Measurements from ENCODE around the gene SPACA6. TPM values are rescaled to one million over a fixed set of nuclear protein-coding genes. Genes with fewer than 3 reads are reported as not detected.

Gene SPACA6
- total and polyA plus RNA-seq, 2 experiments from 2014 or later = 7.7 to 8.0 TPM

DNA sequence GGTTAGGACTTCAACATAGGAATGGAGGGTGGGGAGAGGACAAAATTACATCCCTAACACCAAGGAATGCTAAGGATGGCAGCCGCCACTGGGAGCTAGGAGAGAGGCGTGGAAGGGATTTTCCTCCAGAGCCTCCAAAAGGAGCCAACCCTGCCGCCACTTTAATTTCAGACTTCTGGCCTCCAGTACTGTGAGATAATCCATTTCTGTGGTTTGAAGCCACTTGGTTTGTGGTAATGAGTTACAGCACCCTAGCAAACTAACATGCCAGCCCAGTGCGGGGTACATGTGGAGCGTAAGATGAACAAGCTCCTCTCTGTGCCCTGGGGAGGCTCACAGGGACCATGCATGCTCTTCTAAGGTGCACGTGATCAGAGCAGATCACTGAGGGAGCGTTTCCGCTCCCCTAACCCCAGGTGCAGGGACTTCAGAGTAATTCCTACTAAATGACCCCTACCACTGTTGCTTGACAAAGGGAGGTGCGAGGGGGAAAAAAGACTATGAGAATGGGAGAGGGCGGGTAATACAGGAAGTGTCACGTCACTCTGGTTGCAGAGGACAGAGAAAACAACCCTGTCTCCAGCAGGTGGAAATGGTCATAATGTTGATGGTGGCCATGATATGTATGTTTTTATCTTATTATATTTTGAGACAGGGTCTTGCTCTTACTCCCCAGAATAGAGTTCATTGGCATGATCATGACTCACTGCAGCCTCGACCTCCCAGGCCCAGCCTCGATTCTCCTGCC is 46.5 kb downstream of the SPACA6 start:
- no peak overlapping the region for H3K9ac ChIP-seq
- H3K4me1 ChIP-seq (ENCODE audit: insufficient read depth) = no peaks in the 10 kb centered on the region
- peak; percentile 16 for DNase-seq
- in situ Hi-C loops (cut with MboI) = no loop called here
- H2AFZ ChIP-seq = no peak overlapping the region
- H4K20me1 ChIP-seq (ENCODE audit: insufficient read depth) = no peaks in the 10 kb centered on the region
- no peaks in the 10 kb centered on the region for H3K79me2 ChIP-seq (ENCODE audit: insufficient read depth)
- no peak overlapping the region for H3K4me3 ChIP-seq
- no peaks in the 10 kb centered on the region for H3K9me2 ChIP-seq (ENCODE audit: insufficient read depth)
- H3K9me3 ChIP-seq (ENCODE audit: low read depth) = no peaks in the 10 kb centered on the region
- H3K27me3 ChIP-seq (replicated peaks; ENCODE audit: insufficient read depth) = peaks cover 7% of the 10 kb centered on the region; the same call in 1 of the 2 replicates
- no peak for TF ChIP-seq EZH2phosphoT487 (IDR thresholded peaks at IDR 0.05; ENCODE audit: insufficient read depth, low read depth)
- TF ChIP-seq EZH2 (IDR thresholded peaks at IDR 0.05; ENCODE audit: insufficient read depth, poor library complexity, severe bottlenecking) = no peak
- WGBS, 2 experiments (ENCODE audit: low coverage in 1 of 2, low lambda C conversion rate in 2 of 2, missing lambda C conversion rate in 2 of 2) = 28 to 33% methylated on average over 13 of the region's 13 CpGs
- no peak overlapping the region for H3K4me2 ChIP-seq (ENCODE audit: unreplicated experiment)
- H3K27ac ChIP-seq = no peak overlapping the region
- no peaks in the 10 kb centered on the region for H3F3A ChIP-seq (ENCODE audit: insufficient read depth)
- H3K36me3 ChIP-seq (ENCODE audit: low read depth) = no peaks in the 10 kb centered on the region

GRCh38 chr19:51740356-51740755 is 47.2 kb downstream of the SPACA6 start:
- no peak for TF ChIP-seq EZH2phosphoT487 (IDR thresholded peaks at IDR 0.05; ENCODE audit: insufficient read depth, low read depth)
- no peak for TF ChIP-seq EZH2 (IDR thresholded peaks at IDR 0.05; ENCODE audit: insufficient read depth, poor library complexity, severe bottlenecking)
- WGBS, 2 experiments (ENCODE audit: low coverage in 1 of 2, low lambda C conversion rate in 2 of 2, missing lambda C conversion rate in 2 of 2) = 48 to 56% methylated on average over 5 of the region's 5 CpGs

DNA sequence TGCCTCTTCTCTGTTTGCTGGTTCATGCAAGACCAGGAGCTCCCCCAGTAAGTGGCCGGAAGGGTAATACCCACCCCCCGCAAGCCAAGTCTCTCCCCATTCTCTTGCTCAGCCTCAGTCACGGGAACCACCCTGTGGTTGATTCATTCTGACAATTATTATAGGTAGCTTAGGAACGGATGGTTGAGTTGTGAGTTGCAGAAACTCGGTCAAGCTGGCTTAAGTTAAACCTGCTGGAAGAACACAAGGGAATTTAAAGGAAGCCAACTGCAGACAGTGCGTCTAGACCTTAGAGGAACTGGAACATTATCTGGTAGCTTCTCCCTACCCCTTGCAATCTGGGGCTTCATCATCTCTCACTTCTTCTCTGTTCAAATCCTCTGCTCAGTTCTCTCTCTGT is 49.7 kb downstream of the SPACA6 start:
- Histone ChIP-seq H3K27ac (peak overlapping the region; percentile 48), H3K4me2 (ENCODE audit: unreplicated experiment) (no peak overlapping the region), H3K9me3 (ENCODE audit: low read depth) (no peaks in the 10 kb centered on the region), H3K4me3 (no peak overlapping the region), H3K27me3 (replicated peaks; ENCODE audit: insufficient read depth) (no peaks in the 10 kb centered on the region; the same call in 1 of the 2 replicates), H3K79me2 (ENCODE audit: insufficient read depth) (no peaks in the 10 kb centered on the region), H3K36me3 (ENCODE audit: low read depth) (no peaks in the 10 kb centered on the region), H4K20me1 (ENCODE audit: insufficient read depth) (no peaks in the 10 kb centered on the region), H3F3A (ENCODE audit: insufficient read depth) (no peaks in the 10 kb centered on the region), H3K9ac (peak overlapping the region; percentile 38; the same call in 1 of the 2 replicates), H2AFZ (no peak overlapping the region), H3K9me2 (ENCODE audit: insufficient read depth) (no peaks in the 10 kb centered on the region), H3K4me1 (ENCODE audit: insufficient read depth) (no peaks in the 10 kb centered on the region)
- in situ Hi-C loops (cut with MboI) = no loop called here
- WGBS, 2 experiments (ENCODE audit: low coverage in 1 of 2, low lambda C conversion rate in 2 of 2, missing lambda C conversion rate in 2 of 2) = 38 to 39% methylated on average over 6 of the region's 6 CpGs
- DNase-seq = peak; percentile 54
- TF ChIP-seq EZH2 (IDR thresholded peaks at IDR 0.05; ENCODE audit: insufficient read depth, poor library complexity, severe bottlenecking) (no peak), EZH2phosphoT487 (IDR thresholded peaks at IDR 0.05; ENCODE audit: insufficient read depth, low read depth) (no peak)

More at GRCh38 chr19:51740356-51740755, 47.2 kb downstream of the SPACA6 start:
- Histone ChIP-seq H3F3A (ENCODE audit: insufficient read depth) (no peaks in the 10 kb centered on the region), H3K4me2 (ENCODE audit: unreplicated experiment) (no peak overlapping the region), H3K27me3 (replicated peaks; ENCODE audit: insufficient read depth) (peaks cover 7% of the 10 kb centered on the region; the same call in 1 of the 2 replicates), H2AFZ (no peak overlapping the region), H3K27ac (no peak overlapping the region), H3K79me2 (ENCODE audit: insufficient read depth) (no peaks in the 10 kb centered on the region), H4K20me1 (ENCODE audit: insufficient read depth) (no peaks in the 10 kb centered on the region), H3K9ac (no peak overlapping the region), H3K4me3 (no peak overlapping the region), H3K9me3 (ENCODE audit: low read depth) (no peaks in the 10 kb centered on the region), H3K36me3 (ENCODE audit: low read depth) (no peaks in the 10 kb centered on the region), H3K9me2 (ENCODE audit: insufficient read depth) (no peaks in the 10 kb centered on the region), H3K4me1 (ENCODE audit: insufficient read depth) (no peaks in the 10 kb centered on the region)
- in situ Hi-C loops (cut with MboI) = no loop called here
- no peak for DNase-seq

DNA sequence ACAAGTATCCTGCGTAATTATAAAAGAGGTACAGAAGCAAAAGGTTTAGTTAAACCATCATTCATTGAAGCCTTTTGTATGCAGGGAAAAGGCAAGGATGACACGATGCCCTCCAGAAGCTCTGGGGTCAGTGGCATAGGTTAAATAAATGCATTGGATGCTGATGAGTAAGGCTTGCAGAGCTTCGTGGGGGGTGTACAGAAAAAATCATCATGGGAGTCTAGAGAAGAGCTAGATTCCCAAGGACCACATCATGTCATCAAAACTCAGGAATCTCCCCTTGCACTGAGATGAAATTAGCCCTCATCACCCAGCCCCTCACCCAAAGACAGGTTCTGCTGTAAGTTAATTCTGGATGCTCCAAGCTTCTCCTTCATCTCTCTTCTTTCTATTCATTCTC is 50.3 kb downstream of the SPACA6 start:
- Histone ChIP-seq H4K20me1 (ENCODE audit: insufficient read depth) (no peaks in the 10 kb centered on the region), H3K27me3 (replicated peaks; ENCODE audit: insufficient read depth) (no peaks in the 10 kb centered on the region; the same call in 1 of the 2 replicates), H2AFZ (no peak overlapping the region), H3K27ac (peak overlapping the region; percentile 48), H3K4me2 (ENCODE audit: unreplicated experiment) (no peak overlapping the region), H3K4me1 (ENCODE audit: insufficient read depth) (no peaks in the 10 kb centered on the region), H3K9me2 (ENCODE audit: insufficient read depth) (no peaks in the 10 kb centered on the region), H3K79me2 (ENCODE audit: insufficient read depth) (no peaks in the 10 kb centered on the region), H3K9me3 (ENCODE audit: low read depth) (no peaks in the 10 kb centered on the region), H3K36me3 (ENCODE audit: low read depth) (no peaks in the 10 kb centered on the region), H3K9ac (peak overlapping the region; percentile 38; the same call in 1 of the 2 replicates), H3K4me3 (no peak overlapping the region), H3F3A (ENCODE audit: insufficient read depth) (no peaks in the 10 kb centered on the region)
- peak; percentile 23 for DNase-seq
- TF ChIP-seq EZH2 (IDR thresholded peaks at IDR 0.05; ENCODE audit: insufficient read depth, poor library complexity, severe bottlenecking) (no peak), EZH2phosphoT487 (IDR thresholded peaks at IDR 0.05; ENCODE audit: insufficient read depth, low read depth) (no peak)
- in situ Hi-C loops (cut with MboI) = no loop called here
- WGBS, 2 experiments (ENCODE audit: low coverage in 1 of 2, low lambda C conversion rate in 2 of 2, missing lambda C conversion rate in 2 of 2) = 61 to 67% methylated on average over 3 of the region's 3 CpGs
